ENCODE results near the gene HOXA10.

- TF ChIP-seq OSR1 (CRISPR knock-in tag; IDR thresholded peaks at IDR 0.05) = no peak
- no peak for TF ChIP-seq PPARA (CRISPR knock-in tag; IDR thresholded peaks at IDR 0.05; ENCODE audit: borderline replicate concordance)
- TF ChIP-seq ZNF565 (CRISPR knock-in tag; conservative IDR thresholded peaks at IDR 0.05; ENCODE audit: low read depth) = no peak
- no peak for TF ChIP-seq PATZ1 (CRISPR knock-in tag; IDR thresholded peaks at IDR 0.05; ENCODE audit: borderline replicate concordance)
- TF ChIP-seq ESRRG (CRISPR knock-in tag; IDR thresholded peaks at IDR 0.05) = no peak
- TF ChIP-seq CSDC2 (CRISPR knock-in tag; IDR thresholded peaks at IDR 0.05) = no peak
- TF ChIP-seq TCF4 (CRISPR knock-in tag; IDR thresholded peaks at IDR 0.05; ENCODE audit: borderline replicate concordance) = no peak
- TF ChIP-seq CREB5 (CRISPR knock-in tag; IDR thresholded peaks at IDR 0.05; ENCODE audit: low read depth) = no peak
Observed at GRCh38 chr7:27143950-27144780, 30.0 kb downstream of the HOXA10 start.
